ENCODE measurements around the gene C10orf67. TPM values are rescaled to one million over a fixed set of nuclear protein-coding genes. Genes with fewer than 3 reads are reported as not detected.

The C10orf67 gene
- total and polyA plus RNA-seq, 2 experiments from 2014 or later = 0.16 TPM; not detected in 1

GRCh38 chr10:23384364-23384763 is 39.8 kb upstream of the C10orf67 start (continued):
- no peak for TF ChIP-seq CTCF (conservative IDR thresholded peaks at IDR 0.05; ENCODE audit: low read depth in 2 of 2)

- Mint-ChIP-seq H3K27me3 (ENCODE audit: insufficient read depth, low read depth, poor library complexity) (peaks cover 2% of the 10 kb centered on the region), H3K4me3 (no peak overlapping the region), H3K27ac (no peak overlapping the region), H3K36me3 (ENCODE audit: low read depth) (no peaks in the 10 kb centered on the region), H3K9me3 (no peaks in the 10 kb centered on the region), H3K4me1 (no peaks in the 10 kb centered on the region)
- no peak for DNase-seq (ENCODE audit: low spot score)
- Histone ChIP-seq H3F3A (replicated peaks; ENCODE audit: low read depth) (no peaks in the 10 kb centered on the region), H3K4me3 (no peak overlapping the region), H3K79me2 (replicated peaks; ENCODE audit: insufficient read depth) (no peaks in the 10 kb centered on the region), H3K9me2 (ENCODE audit: insufficient read depth) (no peaks in the 10 kb centered on the region; the same call in 1 of the 2 replicates), H4K20me1 (replicated peaks; ENCODE audit: insufficient read depth) (no peaks in the 10 kb centered on the region), H3K27me3 (ENCODE audit: insufficient read depth) (no peaks in the 10 kb centered on the region), H3K36me3 (ENCODE audit: insufficient read depth) (no peaks in the 10 kb centered on the region), H2AFZ (no peak overlapping the region), H3K4me1 (ENCODE audit: insufficient read depth) (no peaks in the 10 kb centered on the region), H3K27ac (ENCODE audit: low read depth) (no peak overlapping the region), H3K4me2 (no peak overlapping the region)
- ATAC-seq = no peak
- no peak for TF ChIP-seq ETS1 (IDR thresholded peaks at IDR 0.05)
- no peak for TF ChIP-seq ZNF462 (CRISPR knock-in tag; IDR thresholded peaks at IDR 0.05)
- no peak for TF ChIP-seq EZH2 (IDR thresholded peaks at IDR 0.05; ENCODE audit: low read depth, unreplicated experiment)
- TF ChIP-seq EZH2phosphoT487 (IDR thresholded peaks at IDR 0.05; ENCODE audit: unreplicated experiment) = no peak
- TF ChIP-seq ZNF114 (CRISPR knock-in tag; IDR thresholded peaks at IDR 0.05) = no peak
- no peak for TF ChIP-seq CREB1 (CRISPR knock-in tag; IDR thresholded peaks at IDR 0.05; ENCODE audit: low read depth)
- no peak for TF ChIP-seq REST (IDR thresholded peaks at IDR 0.05; ENCODE audit: unreplicated experiment)
- TF ChIP-seq ZNF331 (CRISPR knock-in tag; IDR thresholded peaks at IDR 0.05; ENCODE audit: low read depth) = no peak
- no peak for TF ChIP-seq CTCF (conservative IDR thresholded peaks at IDR 0.05; ENCODE audit: low read depth in 2 of 2)
- no peak for TF ChIP-seq POLR2AphosphoS5 (IDR thresholded peaks at IDR 0.05; ENCODE audit: low read depth)
Measured at GRCh38 chr10:23383637-23384036, 39.0 kb upstream of the C10orf67 start.
